HL-60 (cell line): Measurements from ENCODE around the gene RTF1.

Source experiments
- CTCF ChIP-seq: IDR thresholded peaks from one replicate; pipeline ENCODE4 v1.5.1; 2011; ENCODE audit warnings: low read length, control low read depth, inconsistent platforms; ENCODE audit not compliant: insufficient read depth
- GABPA ChIP-seq: IDR thresholded peaks from 2 replicates; pipeline ENCODE4 v1.6.1; 2012; ENCODE audit warnings: low read depth
- POLR2AphosphoS5 ChIP-seq: IDR thresholded peaks from 2 replicates; pipeline ENCODE4 v1.6.1; 2012; ENCODE audit warnings: low read depth
- REST ChIP-seq: IDR thresholded peaks from 2 replicates; pipeline ENCODE4 v1.6.1; 2012; ENCODE audit warnings: low read depth; ENCODE audit not compliant: insufficient replicate concordance
- SPI1 ChIP-seq: IDR thresholded peaks from 2 replicates; pipeline ENCODE4 v1.6.1; 2012; ENCODE audit warnings: low read depth, mild to moderate bottlenecking, borderline replicate concordance

- no peak for TF ChIP-seq CTCF
- no peak for TF ChIP-seq SPI1
- TF ChIP-seq POLR2AphosphoS5, result no peak
- no peak for TF ChIP-seq GABPA
- no peak for TF ChIP-seq REST
These were observed 79.1 kb downstream of the RTF1 start for GRCh38 chr15:41495736-41496599.
